Central memory CD4-positive, alpha-beta T cell (primary cell): ENCODE data around the gene TBC1D22A.

Experiments used
- DNase-seq: peaks from one replicate; pipeline ENCODE4 v3.0.0; 2022

The TBC1D22A gene

GRCh38 chr22:46796566-46797195 lies 34.2 kb downstream of the TBC1D22A start:
- no peak for DNase-seq

- DNase-seq = no peak
Observed at GRCh38 chr22:46797355-46797754, 34.9 kb downstream of the TBC1D22A start.

GRCh38 chr22:46798041-46798365 lies 35.6 kb downstream of the TBC1D22A start:
- no peak for DNase-seq

GRCh38 chr22:46798366-46799350 lies 36.2 kb downstream of the TBC1D22A start:
- DNase-seq = peak; percentile 56

- DNase-seq = no peak
Observed at GRCh38 chr22:46799626-46800025, 37.2 kb downstream of the TBC1D22A start.

- no peak for DNase-seq
Observed at GRCh38 chr22:46800102-46800857, 37.8 kb downstream of the TBC1D22A start.

GRCh38 chr22:46801331-46801811 lies 38.9 kb downstream of the TBC1D22A start:
- no peak for DNase-seq

- DNase-seq = no peak
Observed at GRCh38 chr22:46801826-46802607, 39.6 kb downstream of the TBC1D22A start.

GRCh38 chr22:46802608-46803027 lies 40.2 kb downstream of the TBC1D22A start:
- DNase-seq = no peak

- DNase-seq = peak; percentile 65
Observed at GRCh38 chr22:46803031-46803880, 40.8 kb downstream of the TBC1D22A start.

- no peak for DNase-seq
Observed at GRCh38 chr22:46803936-46804335, 41.5 kb downstream of the TBC1D22A start.

- no peak for DNase-seq
Observed at GRCh38 chr22:46806794-46807193, 44.3 kb downstream of the TBC1D22A start.

- DNase-seq = no peak
Observed at GRCh38 chr22:46807458-46807857, 45.0 kb downstream of the TBC1D22A start.

GRCh38 chr22:46809153-46809885 lies 46.9 kb downstream of the TBC1D22A start:
- no peak for DNase-seq

- no peak for DNase-seq
Observed at GRCh38 chr22:46810856-46811786, 48.7 kb downstream of the TBC1D22A start.

GRCh38 chr22:46812034-46812605 lies 49.7 kb downstream of the TBC1D22A start:
- no peak for DNase-seq

GRCh38 chr22:46812788-46813187 lies 50.3 kb downstream of the TBC1D22A start:
- no peak for DNase-seq

- DNase-seq = no peak
Observed at GRCh38 chr22:46813816-46814597, 51.6 kb downstream of the TBC1D22A start.
